ENCODE results near the gene CRTAC1. TPM values are rescaled to one million over a fixed set of nuclear protein-coding genes. Genes with fewer than 3 reads are reported as not detected.

Gene CRTAC1
- polyA plus RNA-seq, 1 donor (not counting 4 experiments of a cell fraction or from before 2014, with no cell fraction given): not detected

GRCh38 chr10:97876402-97876801 lies 154.0 kb downstream of the CRTAC1 start:
- dilution Hi-C loops (cut with MboI; ENCODE audit: extremely low pct_ligation_motif_present, low sequenced_read_pairs): no loop called here
- no peak overlapping the region for H2AFZ ChIP-seq (ENCODE audit: control insufficient read depth, low read length)
- no peak for FAIRE-seq

GRCh38 chr10:97875391-97875790 lies 155.0 kb downstream of the CRTAC1 start:
- Histone ChIP-seq H3K4me1 (ENCODE audit: control insufficient read depth, extremely low read depth, insufficient read depth, low read length) (peaks cover 18% of the 10 kb centered on the region), H3K27me3 (ENCODE audit: control insufficient read depth, extremely low read depth, insufficient read depth, low read length) (no peaks in the 10 kb centered on the region), H2AFZ (ENCODE audit: control insufficient read depth, low read length) (no peak overlapping the region), H3K4me3 (ENCODE audit: control insufficient read depth in 2 of 3, extremely low read depth in 1 of 3, insufficient read depth in 2 of 3, low read depth in 1 of 3, low read length in 3 of 3) (no peak overlapping the region), H3K79me2 (ENCODE audit: control insufficient read depth, insufficient read depth, low read length) (no peaks in the 10 kb centered on the region), H3K9ac (ENCODE audit: control insufficient read depth, extremely low read depth, insufficient read depth, low read length) (no peak overlapping the region), H3K9me1 (ENCODE audit: control insufficient read depth, extremely low read depth, insufficient read depth, low read length) (no peaks in the 10 kb centered on the region), H3K4me2 (ENCODE audit: control insufficient read depth, extremely low read depth, insufficient read depth, low read depth, low read length) (no peak overlapping the region), H3K9me3 (ENCODE audit: control insufficient read depth, low read depth, low read length) (no peaks in the 10 kb centered on the region), H3K27ac (ENCODE audit: control insufficient read depth, insufficient read depth, low read length) (no peak overlapping the region), H3K36me3 (ENCODE audit: control insufficient read depth in 2 of 2, extremely low read depth in 1 of 2, insufficient read depth in 2 of 2, low read length in 2 of 2) (no peaks in the 10 kb centered on the region), H4K20me1 (ENCODE audit: control insufficient read depth, extremely low read depth, insufficient read depth, low read length) (no peaks in the 10 kb centered on the region)
- TF ChIP-seq, protein P1, sequence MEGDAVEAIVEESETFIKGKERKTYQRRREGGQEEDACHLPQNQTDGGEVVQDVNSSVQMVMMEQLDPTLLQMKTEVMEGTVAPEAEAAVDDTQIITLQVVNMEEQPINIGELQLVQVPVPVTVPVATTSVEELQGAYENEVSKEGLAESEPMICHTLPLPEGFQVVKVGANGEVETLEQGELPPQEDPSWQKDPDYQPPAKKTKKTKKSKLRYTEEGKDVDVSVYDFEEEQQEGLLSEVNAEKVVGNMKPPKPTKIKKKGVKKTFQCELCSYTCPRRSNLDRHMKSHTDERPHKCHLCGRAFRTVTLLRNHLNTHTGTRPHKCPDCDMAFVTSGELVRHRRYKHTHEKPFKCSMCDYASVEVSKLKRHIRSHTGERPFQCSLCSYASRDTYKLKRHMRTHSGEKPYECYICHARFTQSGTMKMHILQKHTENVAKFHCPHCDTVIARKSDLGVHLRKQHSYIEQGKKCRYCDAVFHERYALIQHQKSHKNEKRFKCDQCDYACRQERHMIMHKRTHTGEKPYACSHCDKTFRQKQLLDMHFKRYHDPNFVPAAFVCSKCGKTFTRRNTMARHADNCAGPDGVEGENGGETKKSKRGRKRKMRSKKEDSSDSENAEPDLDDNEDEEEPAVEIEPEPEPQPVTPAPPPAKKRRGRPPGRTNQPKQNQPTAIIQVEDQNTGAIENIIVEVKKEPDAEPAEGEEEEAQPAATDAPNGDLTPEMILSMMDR (optimal IDR thresholded peaks at IDR 0.05 in 1 of 3, IDR thresholded peaks at IDR 0.05 in 1 of 3, conservative IDR thresholded peaks at IDR 0.05 in 1 of 3; ENCODE audit: extremely low read depth in 1 of 3, insufficient read depth in 2 of 3, low read length in 3 of 3): no peak
- no peak for TF ChIP-seq EZH2 (IDR thresholded peaks at IDR 0.05; ENCODE audit: low read length)
- FAIRE-seq (no peak), DNase-seq (ENCODE audit: low read depth, low spot score) (no peak)
- dilution Hi-C loops (cut with MboI; ENCODE audit: extremely low pct_ligation_motif_present, low sequenced_read_pairs): no loop called here

More at GRCh38 chr10:97876402-97876801, 154.0 kb downstream of the CRTAC1 start:
- Histone ChIP-seq H4K20me1 (ENCODE audit: control insufficient read depth, extremely low read depth, insufficient read depth, low read length) (no peaks in the 10 kb centered on the region), H3K27me3 (ENCODE audit: control insufficient read depth, extremely low read depth, insufficient read depth, low read length) (no peaks in the 10 kb centered on the region), H3K9me3 (ENCODE audit: control insufficient read depth, low read depth, low read length) (no peaks in the 10 kb centered on the region), H3K9ac (ENCODE audit: control insufficient read depth, extremely low read depth, insufficient read depth, low read length) (no peak overlapping the region), H3K36me3 (ENCODE audit: control insufficient read depth in 2 of 2, extremely low read depth in 1 of 2, insufficient read depth in 2 of 2, low read length in 2 of 2) (no peaks in the 10 kb centered on the region), H3K9me1 (ENCODE audit: control insufficient read depth, extremely low read depth, insufficient read depth, low read length) (no peaks in the 10 kb centered on the region), H3K4me1 (ENCODE audit: control insufficient read depth, extremely low read depth, insufficient read depth, low read length) (peaks cover 18% of the 10 kb centered on the region), H3K4me2 (ENCODE audit: control insufficient read depth, extremely low read depth, insufficient read depth, low read depth, low read length) (no peak overlapping the region), H3K79me2 (ENCODE audit: control insufficient read depth, insufficient read depth, low read length) (no peaks in the 10 kb centered on the region), H3K4me3 (ENCODE audit: control insufficient read depth in 2 of 3, extremely low read depth in 1 of 3, insufficient read depth in 2 of 3, low read depth in 1 of 3, low read length in 3 of 3) (no peak overlapping the region), H3K27ac (ENCODE audit: control insufficient read depth, insufficient read depth, low read length) (no peak overlapping the region)
- no peak for DNase-seq (ENCODE audit: low read depth, low spot score)
- TF ChIP-seq, protein P1 (optimal IDR thresholded peaks at IDR 0.05 in 1 of 3, IDR thresholded peaks at IDR 0.05 in 1 of 3, conservative IDR thresholded peaks at IDR 0.05 in 1 of 3; ENCODE audit: extremely low read depth in 1 of 3, insufficient read depth in 2 of 3, low read length in 3 of 3): no peak

Data from keratinocyte (primary cell).